ENCODE measurements around the gene TGFA. TPM values are rescaled to one million over a fixed set of nuclear protein-coding genes. Genes with fewer than 3 reads are reported as not detected.

Gene TGFA
- total RNA-seq, 2 donors from 2014 or later = 2.0 to 3.2 TPM

- H3K27ac Mint-ChIP-seq = no peak overlapping the region
- Histone ChIP-seq H3K9me3 (ENCODE audit: control insufficient read depth, low read length) (no peaks in the 10 kb centered on the region), H3K27ac (ENCODE audit: low read depth, low read length) (no peak overlapping the region), H3K27me3 (ENCODE audit: control insufficient read depth, insufficient read depth, low read length, poor library complexity, severe bottlenecking) (peaks cover 11% of the 10 kb centered on the region), H3K4me3 (ENCODE audit: low read length) (no peak overlapping the region), H3K4me1 (ENCODE audit: control insufficient read depth, insufficient read depth, low read length) (peaks cover 3% of the 10 kb centered on the region), H3K36me3 (ENCODE audit: control insufficient read depth, insufficient read depth, low read length) (no peaks in the 10 kb centered on the region), H3K9ac (ENCODE audit: extremely low read depth, low read length, poor library complexity, severe bottlenecking) (no peak overlapping the region)
- no peaks in the 10 kb centered on the region for H3K9me3 Mint-ChIP-seq
- DNase-seq = peak; percentile 68
- peaks cover 2% of the 10 kb centered on the region for H3K27me3 Mint-ChIP-seq (ENCODE audit: insufficient read depth)
- H3K4me1 Mint-ChIP-seq = peaks cover 16% of the 10 kb centered on the region
- TF ChIP-seq CTCF (conservative IDR thresholded peaks at IDR 0.05) = no peak
- 63 to 67% methylated on average over 3 to 4 of the region's 4 CpGs for WGBS, 2 experiments (ENCODE audit: insufficient coverage in 1 of 2, insufficient read length in 1 of 2)
- H3K4me3 Mint-ChIP-seq = no peak overlapping the region
- H3K36me3 Mint-ChIP-seq (ENCODE audit: low read depth) = no peaks in the 10 kb centered on the region
Measured at GRCh38 chr2:70501728-70502127, 51.9 kb downstream of the TGFA start.

- no peak overlapping the region for H3K27ac ChIP-seq (ENCODE audit: low read depth, low read length)
- WGBS, 2 experiments (ENCODE audit: insufficient coverage in 1 of 2, insufficient read length in 1 of 2) = 82 to 92% methylated on average over 1 of the region's 1 CpG
- H3K36me3 Mint-ChIP-seq (ENCODE audit: low read depth) = no peaks in the 10 kb centered on the region
- peaks cover 2% of the 10 kb centered on the region for H3K27me3 Mint-ChIP-seq (ENCODE audit: insufficient read depth)
- TF ChIP-seq CTCF (conservative IDR thresholded peaks at IDR 0.05) = no peak
- peaks cover 3% of the 10 kb centered on the region for H3K4me1 ChIP-seq (ENCODE audit: control insufficient read depth, insufficient read depth, low read length)
- H3K9me3 ChIP-seq (ENCODE audit: control insufficient read depth, low read length) = no peaks in the 10 kb centered on the region
- H3K9ac ChIP-seq (ENCODE audit: extremely low read depth, low read length, poor library complexity, severe bottlenecking) = no peak overlapping the region
- peaks cover 6% of the 10 kb centered on the region for H3K27me3 ChIP-seq (ENCODE audit: control insufficient read depth, insufficient read depth, low read length, poor library complexity, severe bottlenecking)
- no peak overlapping the region for H3K4me3 ChIP-seq (ENCODE audit: low read length)
- no peaks in the 10 kb centered on the region for H3K36me3 ChIP-seq (ENCODE audit: control insufficient read depth, insufficient read depth, low read length)
- no peaks in the 10 kb centered on the region for H3K9me3 Mint-ChIP-seq
- H3K27ac Mint-ChIP-seq = no peak overlapping the region
- no peak overlapping the region for H3K4me3 Mint-ChIP-seq
- no peak for DNase-seq
- H3K4me1 Mint-ChIP-seq = peaks cover 16% of the 10 kb centered on the region
Measured at GRCh38 chr2:70501215-70501614, 52.4 kb downstream of the TGFA start.

GRCh38 chr2:70499253-70499652 is 54.4 kb downstream of the TGFA start:
- Mint-ChIP-seq H3K27me3 (ENCODE audit: insufficient read depth) (peaks cover 2% of the 10 kb centered on the region), H3K9me3 (no peaks in the 10 kb centered on the region), H3K36me3 (ENCODE audit: low read depth) (no peaks in the 10 kb centered on the region), H3K27ac (no peak overlapping the region), H3K4me1 (peaks cover 5% of the 10 kb centered on the region), H3K4me3 (no peak overlapping the region)
- no peaks in the 10 kb centered on the region for H3K9me3 ChIP-seq (ENCODE audit: control insufficient read depth, low read length)
- H3K36me3 ChIP-seq (ENCODE audit: control insufficient read depth, insufficient read depth, low read length) = no peaks in the 10 kb centered on the region
- no peak overlapping the region for H3K27ac ChIP-seq (ENCODE audit: low read depth, low read length)
- DNase-seq = no peak
- no peak overlapping the region for H3K9ac ChIP-seq (ENCODE audit: extremely low read depth, low read length, poor library complexity, severe bottlenecking)
- H3K4me1 ChIP-seq (ENCODE audit: control insufficient read depth, insufficient read depth, low read length) = no peaks in the 10 kb centered on the region
- no peak overlapping the region for H3K4me3 ChIP-seq (ENCODE audit: low read length)
- TF ChIP-seq CTCF (conservative IDR thresholded peaks at IDR 0.05) = no peak
- 92 to 96% methylated on average over 5 to 7 of the region's 7 CpGs for WGBS, 2 experiments (ENCODE audit: insufficient coverage in 1 of 2, insufficient read length in 1 of 2)
- H3K27me3 ChIP-seq (ENCODE audit: control insufficient read depth, insufficient read depth, low read length, poor library complexity, severe bottlenecking) = peaks cover 6% of the 10 kb centered on the region
